T-helper 2 cell treated with Interferon-gamma antibody and Interleukin-4, amounts not matched to agents 5 μg/mL and 100 μg/mL, for 36 hours (primary cell): Measurements from ENCODE around the gene CACNA1B.

Experiments
- DNase-seq: peaks from one replicate; pipeline ENCODE4 v3.0.0; 2021; ENCODE audit warnings: low spot score
- H3K27ac Mint-ChIP-seq: one replicate; pipeline ENCODE4 v1.8.0; 2021; ENCODE audit warnings: mild to moderate bottlenecking, mixed read lengths
- H3K27me3 Mint-ChIP-seq: one replicate; pipeline ENCODE4 v1.8.0; 2021; ENCODE audit warnings: low read depth, mixed read lengths
- H3K36me3 Mint-ChIP-seq: one replicate; pipeline ENCODE4 v1.8.0; 2021; ENCODE audit warnings: low read depth, mixed read lengths
- H3K4me1 Mint-ChIP-seq: one replicate; pipeline ENCODE4 v1.8.0; 2021; ENCODE audit warnings: low read depth, mixed read lengths
- H3K4me3 Mint-ChIP-seq: one replicate; pipeline ENCODE4 v1.8.0; 2022; ENCODE audit warnings: mild to moderate bottlenecking, moderate library complexity, mixed read lengths
- H3K9me3 Mint-ChIP-seq: one replicate; pipeline ENCODE4 v1.8.0; 2021; ENCODE audit warnings: mixed read lengths

Gene CACNA1B

DNA sequence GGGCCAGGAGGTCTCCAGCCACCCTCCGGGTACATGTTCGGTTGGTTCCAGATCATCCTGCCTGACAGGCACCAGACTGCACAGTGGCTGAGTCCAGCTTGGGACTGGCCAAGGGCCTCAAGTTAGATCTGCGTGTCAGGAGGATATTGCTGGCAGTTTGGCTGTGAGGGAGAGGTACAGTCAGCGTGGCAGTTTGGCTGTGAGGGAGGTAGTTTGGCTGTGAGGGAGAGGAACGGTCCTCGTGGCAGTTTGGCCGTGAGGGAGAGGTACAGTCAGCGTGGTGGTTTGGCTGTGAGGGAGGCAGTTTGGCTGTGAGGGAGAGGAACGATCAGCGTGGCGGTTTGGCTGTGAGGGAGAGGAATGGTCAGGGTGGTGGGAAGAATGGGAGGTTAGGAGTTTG lies 39.0 kb downstream of the CACNA1B start:
- Mint-ChIP-seq H3K27ac (no peak overlapping the region), H3K4me1 (no peaks in the 10 kb centered on the region), H3K4me3 (no peak overlapping the region), H3K9me3 (no peaks in the 10 kb centered on the region), H3K27me3 (no peaks in the 10 kb centered on the region), H3K36me3 (no peaks in the 10 kb centered on the region)
- DNase-seq, result no peak

DNA sequence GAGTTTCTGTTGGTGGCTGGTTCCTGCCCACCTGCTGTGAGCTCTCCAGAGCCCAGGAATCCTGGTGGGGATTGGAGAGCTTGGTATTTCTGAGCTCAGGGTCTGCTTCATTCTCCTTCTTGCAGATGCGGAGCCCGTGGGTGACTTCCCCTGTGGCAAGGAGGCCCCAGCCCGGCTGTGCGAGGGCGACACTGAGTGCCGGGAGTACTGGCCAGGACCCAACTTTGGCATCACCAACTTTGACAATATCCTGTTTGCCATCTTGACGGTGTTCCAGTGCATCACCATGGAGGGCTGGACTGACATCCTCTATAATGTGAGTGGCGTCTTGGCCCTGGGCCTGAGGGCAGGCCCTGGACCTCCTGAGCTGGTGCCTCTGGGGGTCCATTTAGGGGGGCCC lies 39.5 kb downstream of the CACNA1B start:
- no peaks in the 10 kb centered on the region for H3K4me1 Mint-ChIP-seq
- DNase-seq, result no peak
- no peak overlapping the region for H3K4me3 Mint-ChIP-seq
- H3K27me3 Mint-ChIP-seq, result no peaks in the 10 kb centered on the region
- H3K36me3 Mint-ChIP-seq, result no peaks in the 10 kb centered on the region
- no peaks in the 10 kb centered on the region for H3K9me3 Mint-ChIP-seq
- H3K27ac Mint-ChIP-seq, result no peak overlapping the region

DNA sequence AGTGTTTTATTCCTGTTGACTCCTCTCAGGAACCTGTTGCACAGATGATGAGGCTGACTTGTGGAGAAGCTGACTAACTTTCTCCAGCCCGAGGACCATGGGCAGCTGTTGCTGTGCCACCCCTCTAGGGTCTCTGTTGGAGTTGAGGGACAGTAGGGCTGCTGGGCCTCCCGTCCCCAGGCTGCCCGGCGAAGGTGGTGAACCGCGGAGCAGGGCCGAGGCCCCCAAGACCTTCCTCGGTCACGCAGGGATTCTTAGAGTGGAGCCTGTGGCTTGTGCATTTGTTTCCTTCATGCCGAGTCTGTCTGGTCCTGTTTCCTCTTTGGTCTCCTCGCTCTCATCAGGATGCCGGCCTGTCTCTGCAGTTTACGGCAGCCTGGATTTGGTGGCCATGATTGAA lies 40.2 kb downstream of the CACNA1B start:
- no peak overlapping the region for H3K27ac Mint-ChIP-seq
- no peak overlapping the region for H3K4me3 Mint-ChIP-seq
- H3K36me3 Mint-ChIP-seq, result no peaks in the 10 kb centered on the region
- no peak for DNase-seq
- no peaks in the 10 kb centered on the region for H3K27me3 Mint-ChIP-seq
- H3K4me1 Mint-ChIP-seq, result no peaks in the 10 kb centered on the region
- no peaks in the 10 kb centered on the region for H3K9me3 Mint-ChIP-seq

GRCh38 chr9:137918331-137919094 lies 40.9 kb downstream of the CACNA1B start:
- H3K36me3 Mint-ChIP-seq, result no peaks in the 10 kb centered on the region
- no peaks in the 10 kb centered on the region for H3K9me3 Mint-ChIP-seq
- no peak for DNase-seq
- H3K27me3 Mint-ChIP-seq, result no peaks in the 10 kb centered on the region
- no peak overlapping the region for H3K4me3 Mint-ChIP-seq
- H3K4me1 Mint-ChIP-seq, result no peaks in the 10 kb centered on the region
- H3K27ac Mint-ChIP-seq, result no peak overlapping the region

DNA sequence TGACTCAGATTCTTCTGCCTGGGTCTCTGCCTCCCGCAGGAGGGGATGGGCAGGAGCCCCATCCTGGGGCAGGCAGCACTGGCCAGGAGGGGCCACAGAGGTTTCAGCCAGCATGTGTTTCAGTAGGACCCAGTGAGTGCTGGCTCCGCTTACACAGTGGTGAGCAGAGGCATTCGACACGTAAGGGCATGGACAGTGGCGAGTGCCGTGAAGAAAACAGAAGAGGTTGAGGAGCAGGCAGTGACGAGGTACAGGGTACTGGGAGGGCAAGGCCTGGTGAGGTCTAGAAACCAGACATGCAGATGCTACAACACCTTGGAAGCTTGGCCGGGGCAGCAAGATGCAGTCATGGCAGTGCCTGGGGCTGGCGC lies 41.5 kb downstream of the CACNA1B start:
- Mint-ChIP-seq H3K27ac (no peak overlapping the region), H3K4me1 (no peaks in the 10 kb centered on the region), H3K4me3 (no peak overlapping the region), H3K9me3 (no peaks in the 10 kb centered on the region), H3K27me3 (no peaks in the 10 kb centered on the region), H3K36me3 (no peaks in the 10 kb centered on the region)
- DNase-seq, result no peak

DNA sequence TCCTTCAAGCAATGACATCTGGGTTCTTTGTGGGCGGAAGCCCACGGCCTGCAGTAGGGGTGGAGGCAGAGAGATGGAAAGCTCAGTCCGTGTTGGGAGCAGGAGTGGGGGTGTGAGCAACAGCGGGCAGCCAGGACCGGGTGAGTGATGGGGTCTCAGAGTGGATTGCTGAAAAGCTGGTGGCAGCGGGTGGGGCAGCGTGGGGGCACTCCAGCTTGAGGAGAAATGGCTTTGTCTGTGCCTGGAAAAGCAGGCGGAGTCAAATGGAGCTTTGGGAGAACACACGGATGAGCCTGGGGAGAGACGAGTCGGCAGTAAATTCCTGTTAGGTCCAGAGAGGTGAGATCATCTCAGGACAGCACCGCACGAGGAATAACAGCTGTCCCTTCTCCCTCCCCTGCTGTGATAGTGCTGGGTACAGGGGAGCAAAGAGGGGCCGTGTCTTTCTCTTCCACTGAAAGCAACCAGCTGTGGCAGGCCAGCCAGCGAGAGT lies 42.1 kb downstream of the CACNA1B start:
- no peak overlapping the region for H3K4me3 Mint-ChIP-seq
- no peak overlapping the region for H3K27ac Mint-ChIP-seq
- no peaks in the 10 kb centered on the region for H3K9me3 Mint-ChIP-seq
- H3K36me3 Mint-ChIP-seq, result no peaks in the 10 kb centered on the region
- no peak for DNase-seq
- H3K4me1 Mint-ChIP-seq, result no peaks in the 10 kb centered on the region
- H3K27me3 Mint-ChIP-seq, result no peaks in the 10 kb centered on the region

DNA sequence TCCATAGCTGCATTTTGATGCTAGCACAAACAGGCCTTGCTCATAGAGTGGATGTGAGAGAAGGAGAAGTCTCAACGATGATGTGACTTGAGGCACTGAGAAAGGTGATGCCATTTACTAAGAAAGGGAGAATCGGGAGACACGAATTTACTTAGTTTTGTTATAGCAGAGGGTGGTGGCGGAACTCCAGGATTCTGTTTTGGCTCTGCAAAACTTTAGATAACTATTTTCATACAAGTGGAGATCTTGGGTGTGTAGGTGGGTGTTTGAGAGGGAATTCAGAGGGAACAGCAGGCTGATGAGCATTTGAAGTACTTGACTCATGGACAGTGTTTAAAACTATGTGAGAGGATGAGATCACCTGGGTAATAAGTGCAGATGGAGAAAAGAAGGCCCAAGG lies 43.2 kb downstream of the CACNA1B start:
- Mint-ChIP-seq H3K9me3 (no peaks in the 10 kb centered on the region), H3K4me1 (no peaks in the 10 kb centered on the region), H3K27ac (no peak overlapping the region), H3K4me3 (no peak overlapping the region), H3K27me3 (no peaks in the 10 kb centered on the region), H3K36me3 (no peaks in the 10 kb centered on the region)
- no peak for DNase-seq

DNA sequence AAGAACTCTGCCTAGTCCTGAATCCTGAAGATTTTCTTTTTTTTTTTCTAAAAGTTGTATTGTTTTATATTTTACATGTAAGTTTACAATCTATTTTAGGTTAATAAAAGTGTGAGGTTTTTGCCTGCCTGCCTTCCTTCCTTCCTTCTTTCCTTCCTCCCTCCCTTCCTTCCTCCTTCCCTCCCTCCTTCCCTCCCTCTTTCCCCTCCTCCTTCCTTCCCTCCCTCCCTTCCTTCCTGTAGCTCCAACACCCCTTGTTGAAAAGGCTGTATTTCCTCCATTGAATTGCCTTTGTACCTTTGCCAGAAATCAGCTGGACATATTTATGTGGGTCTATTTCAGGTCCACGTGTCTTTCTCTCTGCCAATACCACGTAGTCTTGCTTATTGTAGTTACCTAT lies 46.6 kb downstream of the CACNA1B start:
- Mint-ChIP-seq H3K27me3 (no peaks in the 10 kb centered on the region), H3K4me3 (no peak overlapping the region), H3K36me3 (no peaks in the 10 kb centered on the region), H3K4me1 (no peaks in the 10 kb centered on the region), H3K9me3 (no peaks in the 10 kb centered on the region), H3K27ac (no peak overlapping the region)
- no peak for DNase-seq

GRCh38 chr9:137924761-137925369 lies 47.3 kb downstream of the CACNA1B start:
- no peak overlapping the region for H3K27ac Mint-ChIP-seq
- H3K4me1 Mint-ChIP-seq, result no peaks in the 10 kb centered on the region
- no peaks in the 10 kb centered on the region for H3K9me3 Mint-ChIP-seq
- H3K4me3 Mint-ChIP-seq, result no peak overlapping the region
- no peaks in the 10 kb centered on the region for H3K27me3 Mint-ChIP-seq
- DNase-seq, result no peak
- no peaks in the 10 kb centered on the region for H3K36me3 Mint-ChIP-seq

- Mint-ChIP-seq H3K9me3 (peaks cover 38% of the 10 kb centered on the region), H3K4me3 (no peak overlapping the region), H3K36me3 (no peaks in the 10 kb centered on the region), H3K27me3 (no peaks in the 10 kb centered on the region), H3K4me1 (no peaks in the 10 kb centered on the region), H3K27ac (no peak overlapping the region)
- no peak for DNase-seq
Observed at GRCh38 chr9:137943655-137944054, 66.1 kb downstream of the CACNA1B start.

DNA sequence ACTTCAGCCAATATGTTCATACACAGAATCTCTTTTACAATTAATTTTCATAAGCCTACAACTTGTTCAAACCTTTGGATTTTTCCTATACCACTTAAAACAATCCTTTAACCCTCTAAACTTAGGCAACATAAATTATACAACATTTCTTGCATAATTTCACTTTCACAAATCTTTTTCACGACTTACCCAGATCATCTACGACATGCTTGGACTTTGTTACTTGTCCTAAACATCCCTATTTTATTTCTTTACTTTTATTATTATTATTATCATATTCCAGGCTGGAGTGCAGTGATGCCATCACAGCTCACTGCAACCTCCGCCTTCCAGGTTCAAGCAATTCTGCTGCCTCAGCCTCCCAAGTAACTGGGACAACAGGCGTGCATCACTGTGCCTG lies 68.0 kb downstream of the CACNA1B start:
- no peak overlapping the region for H3K4me3 Mint-ChIP-seq
- H3K9me3 Mint-ChIP-seq, result peaks cover 33% of the 10 kb centered on the region
- no peaks in the 10 kb centered on the region for H3K4me1 Mint-ChIP-seq
- DNase-seq, result no peak
- H3K27me3 Mint-ChIP-seq, result no peaks in the 10 kb centered on the region
- H3K27ac Mint-ChIP-seq, result no peak overlapping the region
- no peaks in the 10 kb centered on the region for H3K36me3 Mint-ChIP-seq

DNA sequence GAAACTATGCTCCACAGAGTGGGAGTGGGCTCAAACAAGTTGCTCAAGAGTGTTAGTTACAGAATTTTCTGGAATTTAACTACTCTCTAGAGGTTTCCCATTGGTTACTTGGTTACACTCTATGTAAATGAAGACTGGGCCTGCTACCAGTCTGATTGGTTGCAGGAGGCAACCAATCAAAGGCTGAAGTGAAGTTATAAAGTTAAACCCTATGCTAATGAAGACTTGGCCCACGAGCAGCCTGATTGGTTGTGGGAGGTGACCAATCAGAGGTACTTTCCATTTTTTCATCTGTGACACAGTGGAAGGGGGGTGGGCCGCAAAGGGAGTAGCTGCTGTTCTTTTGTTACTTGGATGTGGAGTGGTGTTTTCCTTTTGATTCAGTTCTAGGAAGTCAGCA lies 69.4 kb downstream of the CACNA1B start:
- Mint-ChIP-seq H3K36me3 (no peaks in the 10 kb centered on the region), H3K4me3 (no peak overlapping the region), H3K4me1 (no peaks in the 10 kb centered on the region), H3K9me3 (peaks cover 33% of the 10 kb centered on the region), H3K27me3 (no peaks in the 10 kb centered on the region), H3K27ac (no peak overlapping the region)
- DNase-seq, result no peak

GRCh38 chr9:137948642-137949041 lies 71.1 kb downstream of the CACNA1B start:
- Mint-ChIP-seq H3K27me3 (no peaks in the 10 kb centered on the region), H3K27ac (no peak overlapping the region), H3K9me3 (peaks cover 19% of the 10 kb centered on the region), H3K4me1 (no peaks in the 10 kb centered on the region), H3K4me3 (no peak overlapping the region), H3K36me3 (no peaks in the 10 kb centered on the region)
- DNase-seq, result no peak

GRCh38 chr9:137949260-137949659 lies 71.7 kb downstream of the CACNA1B start:
- H3K27me3 Mint-ChIP-seq, result no peaks in the 10 kb centered on the region
- DNase-seq, result no peak
- H3K4me3 Mint-ChIP-seq, result no peak overlapping the region
- H3K27ac Mint-ChIP-seq, result no peak overlapping the region
- no peaks in the 10 kb centered on the region for H3K4me1 Mint-ChIP-seq
- H3K9me3 Mint-ChIP-seq, result peaks cover 19% of the 10 kb centered on the region
- H3K36me3 Mint-ChIP-seq, result no peaks in the 10 kb centered on the region

DNA sequence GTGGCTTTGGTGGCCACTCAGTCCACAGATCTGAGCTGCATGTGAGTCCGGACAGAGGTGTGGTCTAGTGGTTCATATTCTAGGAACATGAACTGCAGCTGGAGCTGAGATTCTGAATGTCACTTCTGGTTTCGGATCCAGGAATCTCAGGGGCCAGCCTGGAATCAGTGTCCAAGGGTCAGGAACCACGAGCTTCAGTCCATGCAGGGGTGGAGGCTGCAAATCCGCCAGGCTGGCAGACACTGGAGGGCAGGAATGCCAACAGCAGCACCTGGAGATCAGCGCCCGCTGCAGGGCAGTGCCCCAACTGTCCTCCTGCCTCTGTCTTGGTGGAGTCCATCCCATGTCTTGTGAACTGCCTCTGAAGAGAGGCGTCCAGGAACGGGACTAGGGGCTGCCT lies 73.5 kb downstream of the CACNA1B start:
- Mint-ChIP-seq H3K4me3 (no peak overlapping the region), H3K9me3 (peaks cover 12% of the 10 kb centered on the region), H3K27ac (no peak overlapping the region), H3K36me3 (no peaks in the 10 kb centered on the region), H3K27me3 (no peaks in the 10 kb centered on the region), H3K4me1 (no peaks in the 10 kb centered on the region)
- DNase-seq, result no peak
